Fibroblast of lung (primary cell): Measurements from ENCODE around the gene ZNF660.

ENCODE experiments used
- CTCF ChIP-seq, 2 donors: IDR thresholded peaks in 1 of 2; conservative IDR thresholded peaks in 1 of 2; 1 replicate in 1 of 2; 2 replicates in 1 of 2; pipeline ENCODE4 v1.5.1; 2011 to 2012; ENCODE audit warnings: low read length in 2 of 2, control low read depth in 1 of 2, inconsistent platforms in 1 of 2, low read depth in 1 of 2, mild to moderate bottlenecking in 1 of 2
- EZH2 ChIP-seq: IDR thresholded peaks from 2 replicates; pipeline ENCODE4 v1.5.1; 2012; ENCODE audit warnings: low read length, control low read depth, mild to moderate bottlenecking; ENCODE audit errors: missing control alignments

DNA sequence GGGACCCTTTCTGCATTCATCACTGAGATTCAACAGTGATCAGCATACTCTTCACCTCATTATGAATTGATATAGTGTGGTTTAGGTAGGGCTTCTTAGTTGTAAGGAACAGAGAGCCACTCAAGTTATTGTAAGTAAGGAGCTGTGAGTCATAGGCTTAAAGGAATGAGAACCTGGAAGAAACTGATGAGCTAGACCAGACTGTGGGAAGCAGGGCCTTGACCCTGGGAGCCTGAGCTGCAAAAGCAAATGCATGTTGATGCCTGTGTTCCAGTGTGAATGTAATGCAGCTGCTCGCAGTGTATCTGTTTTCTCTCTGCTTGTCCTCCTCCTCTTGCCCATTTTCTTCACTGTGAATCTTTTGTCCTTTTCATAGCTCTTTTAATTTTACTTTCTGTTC lies 16.2 kb upstream of the ZNF660 start:
- TF ChIP-seq EZH2 (no peak), CTCF (conservative IDR thresholded peaks at IDR 0.05 in 1 of 2, IDR thresholded peaks at IDR 0.05 in 1 of 2; ENCODE audit: low read depth in 1 of 2, low read length in 2 of 2) (no peak)
